Testis (tissue), 2 donors: ENCODE data around the gene DCT.

Source experiments
- CTCF ChIP-seq, 3 experiments: fragments of 450-650 bp in 2 of 3; fragments of 200-600 bp in 1 of 3; sonication (generic) in 1 of 3; IDR thresholded peaks; one replicate each; pipeline ENCODE4 v1.5.1; 2016 to 2019; ENCODE audit warnings: antibody characterized with exemption in 3 of 3, mild to moderate bottlenecking in 2 of 3, moderate library complexity in 1 of 3
- POLR2A ChIP-seq: fragments of 450-650 bp; IDR thresholded peaks from one replicate; pipeline ENCODE4 v1.6.1; 2017; ENCODE audit warnings: antibody characterized with exemption, mild to moderate bottlenecking, moderate library complexity

- no peak for TF ChIP-seq POLR2A
- TF ChIP-seq CTCF (IDR thresholded peaks at IDR 0.05): no peak
These were observed 36.4 kb upstream of the DCT start for GRCh38 chr13:94515911-94516310.
